MM.1S (cell line): ENCODE results near the gene MMS19.

Experiments
- EZH2 ChIP-seq: fragments of 300-600 bp; sonication (generic); optimal IDR thresholded peaks from 2 replicates; pipeline ENCODE3; 2017; ENCODE audit warnings: low read depth, mild to moderate bottlenecking, antibody characterized with exemption, low read length, mixed read lengths
- EZH2phosphoT487 ChIP-seq: fragments of 300-600 bp; sonication (generic); IDR thresholded peaks from 2 replicates; pipeline ENCODE4 v1.6.1; 2018; ENCODE audit warnings: antibody characterized with exemption, low read length
- TF ChIP-seq, protein P1 (sequence below): fragments of 300-600 bp; sonication (generic); IDR thresholded peaks from 2 replicates; pipeline ENCODE4 v1.5.1; 2016; ENCODE audit warnings: antibody characterized with exemption, low read length, mixed read lengths

DNA sequence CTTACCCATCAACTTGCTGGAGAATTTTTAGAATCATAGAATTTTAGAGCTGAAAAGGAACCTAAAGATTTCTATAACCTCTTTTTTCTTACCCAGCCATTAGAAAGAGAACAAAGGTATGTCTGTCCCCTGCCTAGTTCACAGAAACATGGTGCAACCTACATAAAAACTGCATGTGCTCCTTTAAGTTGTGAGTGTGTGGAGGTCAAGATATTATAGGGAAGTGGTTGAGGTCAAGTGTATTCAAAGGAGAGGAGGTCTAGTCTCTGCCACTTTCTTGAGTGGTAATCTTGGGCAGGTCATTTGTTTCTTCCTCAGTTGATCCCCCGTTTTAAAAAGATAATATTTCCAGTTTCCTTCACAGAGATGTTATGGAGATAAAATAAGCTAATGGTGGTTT lies 6.9 kb upstream of the MMS19 start:
- TF ChIP-seq, protein P1, sequence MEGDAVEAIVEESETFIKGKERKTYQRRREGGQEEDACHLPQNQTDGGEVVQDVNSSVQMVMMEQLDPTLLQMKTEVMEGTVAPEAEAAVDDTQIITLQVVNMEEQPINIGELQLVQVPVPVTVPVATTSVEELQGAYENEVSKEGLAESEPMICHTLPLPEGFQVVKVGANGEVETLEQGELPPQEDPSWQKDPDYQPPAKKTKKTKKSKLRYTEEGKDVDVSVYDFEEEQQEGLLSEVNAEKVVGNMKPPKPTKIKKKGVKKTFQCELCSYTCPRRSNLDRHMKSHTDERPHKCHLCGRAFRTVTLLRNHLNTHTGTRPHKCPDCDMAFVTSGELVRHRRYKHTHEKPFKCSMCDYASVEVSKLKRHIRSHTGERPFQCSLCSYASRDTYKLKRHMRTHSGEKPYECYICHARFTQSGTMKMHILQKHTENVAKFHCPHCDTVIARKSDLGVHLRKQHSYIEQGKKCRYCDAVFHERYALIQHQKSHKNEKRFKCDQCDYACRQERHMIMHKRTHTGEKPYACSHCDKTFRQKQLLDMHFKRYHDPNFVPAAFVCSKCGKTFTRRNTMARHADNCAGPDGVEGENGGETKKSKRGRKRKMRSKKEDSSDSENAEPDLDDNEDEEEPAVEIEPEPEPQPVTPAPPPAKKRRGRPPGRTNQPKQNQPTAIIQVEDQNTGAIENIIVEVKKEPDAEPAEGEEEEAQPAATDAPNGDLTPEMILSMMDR, result no peak
- no peak for TF ChIP-seq EZH2
- TF ChIP-seq EZH2phosphoT487, result no peak
